Liver (tissue), 3 donors: ENCODE measurements around the gene B3GALT4.

Experiments used
- GABPA ChIP-seq, 2 donors: IDR thresholded peaks in 1 of 2; conservative IDR thresholded peaks in 1 of 2; 2 replicates each; pipeline ENCODE4 v1.6.1; 2016; ENCODE audit warnings: antibody characterized with exemption in 2 of 2, mild to moderate bottlenecking in 1 of 2, moderate library complexity in 1 of 2
- JUND ChIP-seq, 2 donors: IDR thresholded peaks; 2 replicates each; pipeline ENCODE4 v1.6.1; 2016; ENCODE audit warnings: antibody characterized with exemption in 2 of 2
- MAX ChIP-seq: IDR thresholded peaks from 2 replicates; pipeline ENCODE4 v1.6.1; 2016; ENCODE audit warnings: antibody characterized with exemption
- RXRA ChIP-seq, 2 donors: IDR thresholded peaks; 2 replicates each; pipeline ENCODE4 v1.6.1; 2017 to 2018; ENCODE audit warnings: antibody characterized with exemption in 2 of 2, mild to moderate bottlenecking in 1 of 2
- SP1 ChIP-seq: IDR thresholded peaks from 2 replicates; pipeline ENCODE4 v1.6.1; 2018; ENCODE audit warnings: antibody characterized with exemption, mild to moderate bottlenecking
- YY1 ChIP-seq: IDR thresholded peaks from 2 replicates; pipeline ENCODE4 v1.6.1; 2016; ENCODE audit warnings: antibody characterized with exemption, mild to moderate bottlenecking
- TF ChIP-seq, protein P1 (sequence below): fragments of 150-350 bp; IDR thresholded peaks from 2 replicates; pipeline ENCODE4 v1.5.1; 2017; ENCODE audit warnings: improper control_type of control experiment, low read depth, low read length; ENCODE audit not compliant: missing input control
- TF ChIP-seq, protein P2 (sequence below): IDR thresholded peaks from 2 replicates; pipeline ENCODE4 v1.6.1; 2016; ENCODE audit warnings: antibody characterized with exemption, mild to moderate bottlenecking
- donor health status: healthy.
- donor health status: healthy.

DNA sequence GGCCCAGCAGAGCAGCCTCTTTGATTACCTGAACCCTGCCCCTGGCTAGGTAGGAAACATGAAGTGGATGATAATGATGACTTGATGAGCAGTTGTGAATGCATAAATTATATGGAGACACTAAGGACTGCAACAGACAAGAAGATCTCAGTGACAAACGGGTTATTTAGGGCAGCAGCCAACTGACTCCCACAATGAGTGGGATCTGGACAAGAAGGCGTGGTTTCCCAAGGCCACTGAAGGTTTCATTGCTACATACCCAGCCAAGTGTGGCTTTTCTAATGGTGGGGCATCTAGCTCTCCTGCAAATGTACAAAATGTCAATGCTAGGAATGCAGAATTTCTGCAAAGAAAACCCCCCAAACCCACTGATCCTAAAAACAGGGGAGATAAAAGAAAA lies 39.2 kb upstream of the B3GALT4 start:
- TF ChIP-seq JUND (IDR thresholded peaks at IDR 0.05) = no peak
- TF ChIP-seq, protein P1, sequence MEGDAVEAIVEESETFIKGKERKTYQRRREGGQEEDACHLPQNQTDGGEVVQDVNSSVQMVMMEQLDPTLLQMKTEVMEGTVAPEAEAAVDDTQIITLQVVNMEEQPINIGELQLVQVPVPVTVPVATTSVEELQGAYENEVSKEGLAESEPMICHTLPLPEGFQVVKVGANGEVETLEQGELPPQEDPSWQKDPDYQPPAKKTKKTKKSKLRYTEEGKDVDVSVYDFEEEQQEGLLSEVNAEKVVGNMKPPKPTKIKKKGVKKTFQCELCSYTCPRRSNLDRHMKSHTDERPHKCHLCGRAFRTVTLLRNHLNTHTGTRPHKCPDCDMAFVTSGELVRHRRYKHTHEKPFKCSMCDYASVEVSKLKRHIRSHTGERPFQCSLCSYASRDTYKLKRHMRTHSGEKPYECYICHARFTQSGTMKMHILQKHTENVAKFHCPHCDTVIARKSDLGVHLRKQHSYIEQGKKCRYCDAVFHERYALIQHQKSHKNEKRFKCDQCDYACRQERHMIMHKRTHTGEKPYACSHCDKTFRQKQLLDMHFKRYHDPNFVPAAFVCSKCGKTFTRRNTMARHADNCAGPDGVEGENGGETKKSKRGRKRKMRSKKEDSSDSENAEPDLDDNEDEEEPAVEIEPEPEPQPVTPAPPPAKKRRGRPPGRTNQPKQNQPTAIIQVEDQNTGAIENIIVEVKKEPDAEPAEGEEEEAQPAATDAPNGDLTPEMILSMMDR = no peak
- TF ChIP-seq MAX = no peak
- no peak for TF ChIP-seq YY1
- no peak for TF ChIP-seq RXRA (IDR thresholded peaks at IDR 0.05)
- no peak for TF ChIP-seq SP1
- no peak for TF ChIP-seq GABPA (IDR thresholded peaks at IDR 0.05 in 1 of 2, conservative IDR thresholded peaks at IDR 0.05 in 1 of 2)
- TF ChIP-seq, protein P2, sequence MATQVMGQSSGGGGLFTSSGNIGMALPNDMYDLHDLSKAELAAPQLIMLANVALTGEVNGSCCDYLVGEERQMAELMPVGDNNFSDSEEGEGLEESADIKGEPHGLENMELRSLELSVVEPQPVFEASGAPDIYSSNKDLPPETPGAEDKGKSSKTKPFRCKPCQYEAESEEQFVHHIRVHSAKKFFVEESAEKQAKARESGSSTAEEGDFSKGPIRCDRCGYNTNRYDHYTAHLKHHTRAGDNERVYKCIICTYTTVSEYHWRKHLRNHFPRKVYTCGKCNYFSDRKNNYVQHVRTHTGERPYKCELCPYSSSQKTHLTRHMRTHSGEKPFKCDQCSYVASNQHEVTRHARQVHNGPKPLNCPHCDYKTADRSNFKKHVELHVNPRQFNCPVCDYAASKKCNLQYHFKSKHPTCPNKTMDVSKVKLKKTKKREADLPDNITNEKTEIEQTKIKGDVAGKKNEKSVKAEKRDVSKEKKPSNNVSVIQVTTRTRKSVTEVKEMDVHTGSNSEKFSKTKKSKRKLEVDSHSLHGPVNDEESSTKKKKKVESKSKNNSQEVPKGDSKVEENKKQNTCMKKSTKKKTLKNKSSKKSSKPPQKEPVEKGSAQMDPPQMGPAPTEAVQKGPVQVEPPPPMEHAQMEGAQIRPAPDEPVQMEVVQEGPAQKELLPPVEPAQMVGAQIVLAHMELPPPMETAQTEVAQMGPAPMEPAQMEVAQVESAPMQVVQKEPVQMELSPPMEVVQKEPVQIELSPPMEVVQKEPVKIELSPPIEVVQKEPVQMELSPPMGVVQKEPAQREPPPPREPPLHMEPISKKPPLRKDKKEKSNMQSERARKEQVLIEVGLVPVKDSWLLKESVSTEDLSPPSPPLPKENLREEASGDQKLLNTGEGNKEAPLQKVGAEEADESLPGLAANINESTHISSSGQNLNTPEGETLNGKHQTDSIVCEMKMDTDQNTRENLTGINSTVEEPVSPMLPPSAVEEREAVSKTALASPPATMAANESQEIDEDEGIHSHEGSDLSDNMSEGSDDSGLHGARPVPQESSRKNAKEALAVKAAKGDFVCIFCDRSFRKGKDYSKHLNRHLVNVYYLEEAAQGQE = no peak
